GM12878 (cell line): Measurements from ENCODE around the gene CCDC194. TPM values are rescaled to one million over a fixed set of nuclear protein-coding genes. Genes with fewer than 3 reads are reported as not detected.

ENCODE experiments used
- ATAC-seq: fragments of 200-7000 bp; cut with Tn5 transposase; 3 replicates; pipeline ENCODE4 v1.9.1; 2020; ENCODE audit warnings: mild to moderate bottlenecking, moderate library complexity
- BruUV-seq: library from RNA; stranded (reverse); fragments of 400-500 nt; replicated peaks from 2 replicates; lab custom pipeline; 2021; lab: Mats Ljungman, UMichigan
- CTCF ChIA-PET: fragments of 300-600 bp; sonication (Branson Sonifier 250); formaldehyde crosslinking; extraction: SDS; loops from one replicate; lab custom pipeline; 2021; ENCODE audit warnings: inconsistent platforms; lab: Yijun Ruan, JAX
- POLR2A ChIA-PET: fragments of 350-600 bp; formaldehyde crosslinking; extraction: SDS; loops from one replicate; lab custom pipeline; 2021; ENCODE audit warnings: inconsistent platforms; lab: Charles Lee
- RAD21 ChIA-PET: fragments of 300-600 bp; sonication (Branson Sonifier 250); formaldehyde crosslinking; loops from one replicate; lab custom pipeline; 2023; ENCODE audit warnings: antibody characterized with exemption; ENCODE audit not compliant: unreplicated experiment; lab: Charles Lee
- SMC1A ChIA-PET: fragments of 300-600 bp; sonication (Branson Sonifier 250); formaldehyde crosslinking; loops from one replicate; lab custom pipeline; 2023; ENCODE audit not compliant: unreplicated experiment, uncharacterized antibody; lab: Charles Lee
- DNase-seq: peaks from one replicate; pipeline ENCODE4 v3.0.0-alpha.2; 2011; ENCODE audit warnings: low read depth, low spot score
- FAIRE-seq: peaks from 3 replicates; lab custom pipeline; 2011; peaks lifted over from hg19 to GRCh38; lab: Jason Lieb, UNC
- H2AFZ ChIP-seq: 2 replicates; pipeline ENCODE4 v1.6.0; 2011; ENCODE audit warnings: low read depth, low read length, control low read depth; ENCODE audit not compliant: control insufficient read depth
- H3K27ac ChIP-seq: 2 replicates; pipeline ENCODE4 v1.5.1; 2011; ENCODE audit warnings: control low read depth; ENCODE audit not compliant: control insufficient read depth, insufficient read depth
- H3K27me3 ChIP-seq, 2 experiments: replicated peaks in 1 of 2; 2 replicates each; pipeline versions ENCODE4 v1.6.0 to v1.6.1; 2011; ENCODE audit warnings: low read length in 1 of 2; ENCODE audit not compliant: control insufficient read depth in 2 of 2, insufficient read depth in 2 of 2
- H3K36me3 ChIP-seq, 2 experiments: 2 replicates each; pipeline ENCODE4 v1.5.1; 2011; ENCODE audit warnings: low read length in 1 of 2; ENCODE audit not compliant: control insufficient read depth in 2 of 2, insufficient read depth in 2 of 2
- H3K4me1 ChIP-seq: 2 replicates; pipeline ENCODE4 v1.6.1; 2011; ENCODE audit warnings: mild to moderate bottlenecking, low read length, moderate library complexity, mixed read lengths; ENCODE audit not compliant: control insufficient read depth, insufficient read depth
- H3K4me2 ChIP-seq: 2 replicates; pipeline ENCODE4 v1.6.0; 2011; ENCODE audit warnings: control low read depth; ENCODE audit not compliant: control insufficient read depth, insufficient read depth
- H3K4me3 ChIP-seq: fragments of 200-600 bp; sonication (generic); 2 replicates; pipeline ENCODE4 v1.5.1; 2016
- H3K79me2 ChIP-seq: 2 replicates; pipeline ENCODE4 v1.6.0; 2011; ENCODE audit warnings: low read length; ENCODE audit not compliant: control insufficient read depth, insufficient read depth
- H3K9ac ChIP-seq: 2 replicates; pipeline ENCODE4 v1.8.0; 2011; ENCODE audit warnings: low read length, control low read depth, mixed read lengths; ENCODE audit not compliant: control insufficient read depth, insufficient read depth
- H3K9me3 ChIP-seq: replicated peaks from 3 replicates; pipeline ENCODE4 v1.5.1; 2011; ENCODE audit warnings: mild to moderate bottlenecking, low read length; ENCODE audit not compliant: control insufficient read depth, insufficient read depth
- H4K20me1 ChIP-seq: 2 replicates; pipeline ENCODE4 v1.6.0; 2011; ENCODE audit not compliant: control insufficient read depth, insufficient read depth
- FOS ChIP-seq: IDR thresholded peaks from 3 replicates; pipeline ENCODE4 v1.6.1; 2011; ENCODE audit warnings: borderline replicate concordance; ENCODE audit not compliant: insufficient read length; ENCODE audit errors: extremely low read depth
- NFYB ChIP-seq: IDR thresholded peaks from 2 replicates; pipeline ENCODE4 v1.6.1; 2011; ENCODE audit warnings: low read depth, mild to moderate bottlenecking, low read length, improper control_type of control experiment, moderate library complexity; ENCODE audit not compliant: insufficient read depth
- RAD21 ChIP-seq: IDR thresholded peaks from 2 replicates; pipeline ENCODE4 v1.6.1; 2011; ENCODE audit warnings: mild to moderate bottlenecking, low read depth, low read length, moderate library complexity; ENCODE audit not compliant: insufficient read depth
- RBBP5 ChIP-seq: fragments of 200-600 bp; sonication (generic); conservative IDR thresholded peaks from 2 replicates; pipeline ENCODE4 v1.6.1; 2016
- RUNX3 ChIP-seq: IDR thresholded peaks from 2 replicates; pipeline ENCODE4 v1.6.1; 2012; ENCODE audit warnings: low read length, inconsistent platforms
- SMC3 ChIP-seq: IDR thresholded peaks from 2 replicates; pipeline ENCODE4 v1.6.1; 2011; ENCODE audit warnings: low read length, improper control_type of control experiment, borderline replicate concordance
- SP1 ChIP-seq: IDR thresholded peaks from one replicate; pipeline ENCODE4 v1.6.1; 2011; ENCODE audit warnings: low read depth, low read length
- SREBF2 ChIP-seq: IDR thresholded peaks from 2 replicates; pipeline ENCODE4 v1.6.1; 2012; ENCODE audit warnings: mild to moderate bottlenecking, low read length
- WGBS: methylation state at CpG from one replicate; pipeline ENCODE4 v1.1.6; 2016; ENCODE audit warnings: low lambda C conversion rate; ENCODE audit not compliant: insufficient replicate concordance, insufficient coverage; ENCODE audit errors: missing lambda C conversion rate; 5-methylcytosine and 5-hydroxymethylcytosine counted together
- in situ Hi-C: fragments of 300-500 bp; cut with MboI; formaldehyde crosslinking; loops from 9 replicates; pipeline ENCODE4 v1.14.3; 2018; ENCODE audit warnings: mixed read lengths
- intact Hi-C: fragments of 100-400 bp; cut with micrococcal nuclease; formaldehyde crosslinking; loops from one replicate; pipeline ENCODE4 v1.14.2; 2022; ENCODE audit not compliant: unreplicated experiment
- polyA plus RNA-seq, 11 experiments: library from polyadenylated mRNA; depleted of rRNA in 4 of 11; unstranded in 6 of 11; stranded (reverse) in 5 of 11; fragments of >200 nt; fragmentation: Nextera tagmentation in 4 of 11; fragmentation: Illumina TruSeq in 1 of 11; extraction: Ambion mirVana in 4 of 11; extraction: Trizol in 1 of 11; gene quantifications; 1 replicate in 1 of 11; 2 replicates in 10 of 11; pipeline versions ENCODE4 v1.2.1 to v1.2.3, GENCODE V29; 2011 to 2016; ENCODE audit warnings: inconsistent platforms in 2 of 11, missing spikeins in 2 of 11, low read depth in 1 of 11
- total RNA-seq, 4 experiments: library from RNA; depleted of rRNA in 3 of 4; stranded (reverse); fragments of >200 nt in 3 of 4; fragmentation: Illumina TruSeq in 1 of 4; extraction: Trizol in 1 of 4; gene quantifications; 2 replicates each; pipeline versions ENCODE4 v1.2.1 to v1.2.3, GENCODE V29; 2013 to 2021
- TF ChIP-seq, protein P1 (sequence below), 3 experiments: IDR thresholded peaks in 2 of 3; conservative IDR thresholded peaks in 1 of 3; 2 replicates each; pipeline ENCODE4 v1.5.1; 2011; ENCODE audit warnings: low read depth in 3 of 3, low read length in 3 of 3, mild to moderate bottlenecking in 3 of 3, control low read depth in 2 of 3, moderate library complexity in 2 of 3, inconsistent platforms in 1 of 3, mixed read lengths in 1 of 3; ENCODE audit not compliant: control insufficient read depth in 2 of 3, insufficient read depth in 1 of 3; ENCODE audit errors: extremely low read depth in 1 of 3

The CCDC194 gene
- total and polyA plus RNA-seq, 10 of the 15 experiments (the other 5 are each of a cell fraction or from before 2014, with no cell fraction given): 0.07 to 3.4 (median 0.97) TPM

DNA sequence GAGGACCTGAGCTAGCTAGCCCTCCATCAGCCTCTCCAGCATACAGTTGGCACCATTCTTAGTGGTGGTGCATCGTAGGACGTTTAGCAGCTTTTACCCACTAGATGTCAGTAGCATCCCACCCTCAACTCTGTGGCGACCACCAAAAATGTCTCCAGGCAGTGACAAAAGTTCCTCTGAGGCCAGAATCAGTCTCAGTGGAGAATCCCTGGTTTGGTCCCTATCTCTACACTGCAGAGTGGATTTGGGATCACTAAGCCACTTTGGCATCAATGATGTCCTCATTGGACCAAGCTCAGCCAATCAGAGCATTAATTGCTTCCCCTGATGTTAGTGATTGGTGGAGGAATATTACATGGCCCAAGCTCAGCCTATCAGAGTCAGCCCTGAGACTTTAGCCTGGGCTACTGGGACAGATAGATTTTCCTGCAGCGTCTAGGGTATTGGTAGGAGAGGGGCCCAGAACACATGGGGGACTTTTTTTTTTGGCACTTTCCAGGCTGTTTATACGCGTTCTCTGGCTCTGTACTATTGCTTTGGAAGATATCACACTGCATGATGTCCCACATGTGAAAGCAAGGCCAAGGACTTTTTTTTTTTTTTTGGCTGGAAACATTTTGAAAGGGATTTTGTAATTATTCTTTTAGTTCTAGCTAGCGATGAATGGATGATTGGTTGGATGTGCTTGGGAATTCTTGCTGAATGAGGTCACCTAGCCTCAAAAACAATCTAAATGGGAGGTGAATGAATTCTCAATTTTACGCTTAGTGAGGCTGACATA lies 47.4 kb upstream of the CCDC194 start:
- Histone ChIP-seq H3K79me2 (no peaks in the 10 kb centered on the region), H3K9me3 (no peaks in the 10 kb centered on the region), H4K20me1 (no peaks in the 10 kb centered on the region), H3K9ac (no peak overlapping the region), H3K36me3 (no peaks in the 10 kb centered on the region), H3K4me1 (no peaks in the 10 kb centered on the region), H3K27me3 (no peaks in the 10 kb centered on the region), H2AFZ (no peak overlapping the region), H3K4me2 (no peak overlapping the region), H3K27ac (no peak overlapping the region), H3K4me3 (no peak overlapping the region)
- ChIA-PET RAD21 (interaction anchor here (1.0 to 1.3 kb wide), 2 partner anchors 9 to 116 kb away, joined by 3 to 4 read pairs; no protein-coding TSS in a partner anchor), SMC1A (interaction anchor here (0.9 kb wide), 2 partner anchors 181 to 360 kb away, joined by 3 read pairs; no protein-coding TSS in a partner anchor), POLR2A (interaction anchor here (0.5 kb wide), 1 partner anchor 13 kb away, joined by 4 read pairs; no protein-coding TSS in a partner anchor), CTCF (interaction anchor here (0.6 to 1.9 kb wide), 8 partner anchors 13 to 346 kb away, joined by 3 to 9 read pairs (median 6); partner anchors contain the start of gene MVB12A)
- in situ Hi-C loops: no loop called here
- FAIRE-seq (peak; percentile 18), DNase-seq (no peak), ATAC-seq (peak; percentile 61)
- WGBS: 46% methylated on average over 8 of the region's 8 CpGs
- BruUV-seq: no TSS peak
- intact Hi-C loops: loop anchor here (10.0 kb wide), 1 partner anchor 413 kb away; the partner anchor contains the start of gene RPL18A
- peak; percentile 90 for TF ChIP-seq NFYB
- TF ChIP-seq RUNX3: peak; percentile 35
- TF ChIP-seq SP1: peak; percentile 48
- peak; percentile 22; the same call in 1 of the 2 replicates for TF ChIP-seq SMC3
- no peak for TF ChIP-seq RBBP5
- TF ChIP-seq SREBF2: no peak
- TF ChIP-seq FOS: peak; percentile 10
- TF ChIP-seq, protein P1, sequence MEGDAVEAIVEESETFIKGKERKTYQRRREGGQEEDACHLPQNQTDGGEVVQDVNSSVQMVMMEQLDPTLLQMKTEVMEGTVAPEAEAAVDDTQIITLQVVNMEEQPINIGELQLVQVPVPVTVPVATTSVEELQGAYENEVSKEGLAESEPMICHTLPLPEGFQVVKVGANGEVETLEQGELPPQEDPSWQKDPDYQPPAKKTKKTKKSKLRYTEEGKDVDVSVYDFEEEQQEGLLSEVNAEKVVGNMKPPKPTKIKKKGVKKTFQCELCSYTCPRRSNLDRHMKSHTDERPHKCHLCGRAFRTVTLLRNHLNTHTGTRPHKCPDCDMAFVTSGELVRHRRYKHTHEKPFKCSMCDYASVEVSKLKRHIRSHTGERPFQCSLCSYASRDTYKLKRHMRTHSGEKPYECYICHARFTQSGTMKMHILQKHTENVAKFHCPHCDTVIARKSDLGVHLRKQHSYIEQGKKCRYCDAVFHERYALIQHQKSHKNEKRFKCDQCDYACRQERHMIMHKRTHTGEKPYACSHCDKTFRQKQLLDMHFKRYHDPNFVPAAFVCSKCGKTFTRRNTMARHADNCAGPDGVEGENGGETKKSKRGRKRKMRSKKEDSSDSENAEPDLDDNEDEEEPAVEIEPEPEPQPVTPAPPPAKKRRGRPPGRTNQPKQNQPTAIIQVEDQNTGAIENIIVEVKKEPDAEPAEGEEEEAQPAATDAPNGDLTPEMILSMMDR (IDR thresholded peaks at IDR 0.05 in 2 of 3, conservative IDR thresholded peaks at IDR 0.05 in 1 of 3; ENCODE audit: control insufficient read depth in 2 of 3, extremely low read depth in 1 of 3, insufficient read depth in 1 of 3, low read depth in 3 of 3, low read length in 3 of 3): peak; percentile 33 to 57 (median 45)
- peak; percentile 55 for TF ChIP-seq RAD21
